Activated T-helper 1 cell treated with anti-CD3 and anti-CD28 coated beads, Interleukin-12 subunit alpha, Interleukin-12 subunit beta, Interleukin-2, Interleukin-4 antibody, amounts not matched to agents 30 ng/mL and 10 ng/mL and 1 ng/mL, durations not matched to agents 14 hours and 24 hours and 36 hours (primary cell): ENCODE measurements around the gene PXDN. TPM values are rescaled to one million over a fixed set of nuclear protein-coding genes. Genes with fewer than 3 reads are reported as not detected.
"Not testable (repeated sequence)": the region's sequence is repeated elsewhere in the genome, so short reads cannot be mapped to it uniquely, and the experiment has no call there.

ENCODE experiments used
- DNase-seq: peaks from one replicate; pipeline ENCODE4 v3.0.0; 2021; ENCODE audit warnings: low spot score
- H3K27ac Mint-ChIP-seq: one replicate; pipeline ENCODE4 v1.8.0; 2021; ENCODE audit warnings: mild to moderate bottlenecking, mixed read lengths
- H3K27me3 Mint-ChIP-seq: one replicate; pipeline ENCODE4 v1.8.0; 2022; ENCODE audit warnings: mild to moderate bottlenecking, moderate library complexity, mixed read lengths; ENCODE audit not compliant: insufficient read depth
- H3K36me3 Mint-ChIP-seq: one replicate; pipeline ENCODE4 v1.8.0; 2021; ENCODE audit warnings: low read depth, mixed read lengths
- H3K4me1 Mint-ChIP-seq: one replicate; pipeline ENCODE4 v1.8.0; 2021; ENCODE audit warnings: low read depth, mixed read lengths
- H3K4me3 Mint-ChIP-seq: one replicate; pipeline ENCODE4 v1.8.0; 2021; ENCODE audit warnings: mild to moderate bottlenecking, moderate library complexity, mixed read lengths
- H3K9me3 Mint-ChIP-seq: one replicate; pipeline ENCODE4 v1.8.0; 2021; ENCODE audit warnings: mixed read lengths
- intact Hi-C: fragments of 100-400 bp; cut with micrococcal nuclease; formaldehyde crosslinking; loops from one replicate; pipeline ENCODE4 v1.15.1; 2024
- total RNA-seq: library from RNA; stranded (reverse); gene quantifications from 2 replicates; pipeline ENCODE4 v1.2.3, GENCODE V29; 2022

The PXDN gene
- total RNA-seq, 1 donor from 2014 or later, result 1.7 TPM

DNA sequence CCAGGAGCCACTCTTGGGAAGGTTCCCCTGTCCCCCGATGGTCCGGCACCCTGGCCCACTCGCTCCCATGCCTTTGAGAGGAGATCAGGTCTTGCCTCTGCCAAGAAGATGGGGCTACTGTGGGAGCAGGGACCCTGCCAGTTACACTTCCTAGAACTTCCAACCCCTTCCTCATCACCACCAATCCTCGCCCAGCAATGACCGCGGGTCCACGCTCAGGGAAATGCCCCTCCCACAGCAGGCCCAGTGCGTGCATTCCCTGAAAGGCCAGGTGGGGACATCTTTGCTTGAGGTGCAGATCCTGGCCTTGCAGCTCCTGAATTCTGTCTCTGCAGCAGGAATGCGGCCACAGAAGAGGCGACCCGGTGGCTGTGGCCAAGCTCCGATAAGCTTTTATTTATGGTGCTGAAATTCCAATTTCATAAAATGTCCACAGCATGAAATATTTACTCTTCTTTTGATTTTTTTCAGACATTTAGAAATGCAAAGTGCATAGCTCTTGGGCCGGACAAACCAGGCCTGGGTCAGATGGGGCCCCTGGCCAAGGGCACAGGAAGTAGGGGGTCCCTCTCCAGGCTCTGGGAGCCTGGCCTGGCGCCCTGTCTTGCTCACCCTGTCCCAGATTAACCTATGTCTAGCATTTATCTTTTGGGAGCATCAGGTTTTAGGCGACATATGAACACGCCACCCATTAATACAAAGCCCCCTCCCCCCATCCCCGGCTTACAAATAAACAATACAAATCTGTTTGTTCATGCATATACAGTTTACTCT is 29.8 kb downstream of the PXDN start:
- H3K4me1 Mint-ChIP-seq, result no peaks in the 10 kb centered on the region
- intact Hi-C loops, result no loop called here
- H3K9me3 Mint-ChIP-seq, result no peaks in the 10 kb centered on the region
- no peak for DNase-seq
- H3K4me3 Mint-ChIP-seq, result no peak overlapping the region
- no peaks in the 10 kb centered on the region for H3K27me3 Mint-ChIP-seq
- H3K27ac Mint-ChIP-seq, result no peak overlapping the region
- no peaks in the 10 kb centered on the region for H3K36me3 Mint-ChIP-seq

DNA sequence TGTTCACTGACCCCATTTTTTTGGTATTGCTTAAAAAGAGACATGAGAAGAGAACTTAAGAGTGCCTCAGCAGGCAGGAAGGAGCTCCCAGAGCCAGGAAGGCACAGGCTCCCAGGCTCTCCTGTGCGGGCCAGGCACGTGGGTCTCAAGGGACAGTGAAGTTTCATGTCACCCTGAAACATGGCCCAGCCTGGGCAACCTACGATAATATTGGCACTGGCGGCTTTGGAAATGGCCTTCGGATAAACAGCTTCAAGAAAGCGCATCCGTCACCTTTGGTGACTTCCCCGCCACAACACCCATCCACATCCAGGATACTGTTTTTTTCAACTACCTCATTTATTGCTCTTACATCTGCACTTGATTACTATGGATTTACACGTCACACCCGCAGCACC is 30.5 kb downstream of the PXDN start:
- H3K27ac Mint-ChIP-seq, result no peak overlapping the region
- H3K36me3 Mint-ChIP-seq, result no peaks in the 10 kb centered on the region
- H3K27me3 Mint-ChIP-seq, result no peaks in the 10 kb centered on the region
- H3K4me1 Mint-ChIP-seq, result no peaks in the 10 kb centered on the region
- no peak overlapping the region for H3K4me3 Mint-ChIP-seq
- intact Hi-C loops, result no loop called here
- H3K9me3 Mint-ChIP-seq, result no peaks in the 10 kb centered on the region
- DNase-seq, result no peak

DNA sequence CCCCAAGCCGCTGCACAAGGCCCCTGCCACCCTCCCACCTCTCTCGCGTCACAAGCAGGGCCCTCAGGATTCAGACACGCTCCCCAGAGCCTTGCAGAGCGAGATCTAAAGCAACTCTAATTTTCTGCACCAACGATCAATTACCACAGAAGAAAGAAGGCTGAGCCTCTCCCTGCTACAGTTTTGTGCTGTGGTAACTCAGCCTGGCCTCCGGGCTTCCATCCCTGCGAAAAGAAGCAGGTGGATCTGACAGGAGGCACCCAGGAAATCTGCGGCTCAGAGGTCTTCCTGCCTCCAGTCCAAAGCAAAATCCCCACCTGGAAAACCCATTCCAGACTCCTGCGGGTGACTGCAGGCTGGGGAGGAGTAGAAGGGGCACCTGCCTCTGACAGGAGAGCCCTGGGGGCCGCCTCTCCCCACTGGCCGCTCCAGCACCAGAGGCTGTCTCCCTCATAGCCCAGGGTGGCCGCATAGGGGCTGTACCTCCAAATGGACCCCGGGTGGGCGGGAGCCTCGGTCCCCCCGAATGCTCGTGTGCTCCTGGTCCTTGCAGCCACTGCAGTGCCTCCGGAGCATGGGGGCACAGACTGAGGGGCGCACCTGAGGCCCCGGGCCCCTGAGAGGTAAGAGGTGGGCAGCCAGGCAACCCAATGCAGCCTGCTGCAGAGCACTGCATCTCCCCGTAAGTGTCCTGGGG is 31.0 kb downstream of the PXDN start:
- intact Hi-C loops, result no loop called here
- DNase-seq, result no peak
- H3K27me3 Mint-ChIP-seq, result no peaks in the 10 kb centered on the region
- H3K36me3 Mint-ChIP-seq, result no peaks in the 10 kb centered on the region
- no peak overlapping the region for H3K27ac Mint-ChIP-seq
- H3K4me1 Mint-ChIP-seq, result no peaks in the 10 kb centered on the region
- no peak overlapping the region for H3K4me3 Mint-ChIP-seq
- H3K9me3 Mint-ChIP-seq, result no peaks in the 10 kb centered on the region

DNA sequence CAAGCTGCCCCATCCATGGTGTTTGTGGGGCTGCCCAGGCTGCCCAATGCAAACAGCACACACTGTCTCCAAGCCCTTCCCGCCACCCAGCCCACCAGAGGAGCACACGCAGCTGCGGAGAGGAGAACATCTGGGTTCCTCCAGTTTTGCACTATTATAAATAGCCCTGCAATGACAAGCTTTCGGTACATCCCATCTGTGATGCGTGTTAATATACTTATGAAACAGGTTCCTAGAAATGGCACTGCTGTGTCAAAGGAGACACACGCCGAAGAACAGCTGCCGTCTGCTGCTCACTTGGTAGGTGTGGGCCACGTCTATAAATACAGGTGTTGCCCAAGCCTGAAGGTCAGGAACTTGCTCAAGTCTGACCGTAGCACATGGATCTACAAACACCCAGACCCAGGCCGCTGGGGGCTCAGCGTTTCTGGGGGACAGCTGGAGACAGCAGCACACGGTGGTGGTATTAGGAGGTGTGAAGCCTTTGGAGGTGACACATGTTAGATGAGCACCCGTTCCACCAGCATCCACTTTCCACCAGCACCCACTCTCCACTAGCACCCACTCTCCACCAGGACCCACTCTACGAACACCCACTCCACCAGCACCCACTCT is 34.3 kb downstream of the PXDN start:
- H3K4me1 Mint-ChIP-seq, result no peaks in the 10 kb centered on the region
- no peaks in the 10 kb centered on the region for H3K27me3 Mint-ChIP-seq
- no peak overlapping the region for H3K4me3 Mint-ChIP-seq

DNA sequence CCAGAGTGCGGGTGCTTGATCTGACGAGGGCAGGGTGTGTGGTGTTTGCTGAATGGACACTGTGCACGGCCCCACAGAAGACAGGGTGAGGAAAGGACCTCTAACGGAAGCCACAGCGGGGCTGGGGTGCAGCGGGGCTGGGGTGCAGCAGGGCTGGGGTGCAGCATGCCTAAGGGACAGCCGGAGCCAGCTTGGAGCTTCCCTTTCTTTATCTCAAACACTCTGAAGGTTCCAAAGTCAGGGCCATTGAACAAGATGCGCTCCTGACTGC is 35.0 kb downstream of the PXDN start:
- Mint-ChIP-seq H3K27me3 (no peaks in the 10 kb centered on the region), H3K36me3 (no peaks in the 10 kb centered on the region), H3K27ac (no peak overlapping the region), H3K4me1 (no peaks in the 10 kb centered on the region), H3K9me3 (no peaks in the 10 kb centered on the region), H3K4me3 (no peak overlapping the region)
- intact Hi-C loops, result no loop called here
- no peak for DNase-seq

More for the DNA sequence above, 34.3 kb downstream of the PXDN start:
- intact Hi-C loops, result no loop called here
- no peak for DNase-seq
- Mint-ChIP-seq H3K9me3 (no peaks in the 10 kb centered on the region), H3K36me3 (no peaks in the 10 kb centered on the region), H3K27ac (no peak overlapping the region)

DNA sequence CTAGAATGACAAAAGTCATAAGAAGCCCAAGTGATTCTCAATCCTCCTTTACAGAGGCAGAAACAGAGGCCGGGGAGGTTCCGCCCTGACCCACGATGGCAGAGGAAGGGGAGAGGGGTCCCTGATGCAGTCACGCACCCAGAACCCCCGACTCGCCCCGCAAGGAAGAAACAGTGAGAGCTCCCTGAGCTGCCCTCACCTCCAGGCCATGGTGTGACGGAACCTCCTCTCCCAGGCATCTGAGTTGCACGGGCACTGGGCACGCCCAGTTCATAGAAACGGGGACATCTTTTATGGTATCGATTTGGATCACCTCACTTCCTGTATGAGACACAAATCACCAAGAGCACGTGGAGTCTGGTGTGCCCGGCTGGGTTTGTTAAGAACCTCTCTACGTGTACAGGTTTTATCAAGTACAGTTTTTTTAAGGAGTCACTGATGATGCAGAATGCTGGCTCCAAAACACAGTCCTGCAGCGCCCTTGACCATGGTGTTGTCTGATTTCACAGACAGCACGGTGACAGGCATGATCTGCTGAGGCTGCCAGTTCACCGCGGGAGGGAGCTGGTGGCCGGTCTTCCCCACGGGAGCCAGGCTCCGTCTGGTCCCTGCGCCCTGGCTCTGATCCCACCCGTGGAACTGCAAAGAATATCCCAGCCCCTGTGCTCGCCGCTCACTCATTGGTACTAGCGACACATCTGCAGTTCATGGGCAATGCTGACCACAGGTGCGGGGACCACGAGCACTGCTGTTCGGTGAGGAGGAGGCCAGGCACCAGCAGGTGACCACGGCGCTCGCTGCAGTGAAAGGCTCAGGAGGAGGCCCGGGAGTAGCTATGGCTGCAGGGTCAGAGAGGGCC is 35.6 kb downstream of the PXDN start:
- H3K4me1 Mint-ChIP-seq, result no peaks in the 10 kb centered on the region
- H3K36me3 Mint-ChIP-seq, result no peaks in the 10 kb centered on the region
- no peaks in the 10 kb centered on the region for H3K27me3 Mint-ChIP-seq
- no peak overlapping the region for H3K4me3 Mint-ChIP-seq
- H3K27ac Mint-ChIP-seq, result no peak overlapping the region
- DNase-seq, result no peak
- intact Hi-C loops, result no loop called here
- H3K9me3 Mint-ChIP-seq, result no peaks in the 10 kb centered on the region

DNA sequence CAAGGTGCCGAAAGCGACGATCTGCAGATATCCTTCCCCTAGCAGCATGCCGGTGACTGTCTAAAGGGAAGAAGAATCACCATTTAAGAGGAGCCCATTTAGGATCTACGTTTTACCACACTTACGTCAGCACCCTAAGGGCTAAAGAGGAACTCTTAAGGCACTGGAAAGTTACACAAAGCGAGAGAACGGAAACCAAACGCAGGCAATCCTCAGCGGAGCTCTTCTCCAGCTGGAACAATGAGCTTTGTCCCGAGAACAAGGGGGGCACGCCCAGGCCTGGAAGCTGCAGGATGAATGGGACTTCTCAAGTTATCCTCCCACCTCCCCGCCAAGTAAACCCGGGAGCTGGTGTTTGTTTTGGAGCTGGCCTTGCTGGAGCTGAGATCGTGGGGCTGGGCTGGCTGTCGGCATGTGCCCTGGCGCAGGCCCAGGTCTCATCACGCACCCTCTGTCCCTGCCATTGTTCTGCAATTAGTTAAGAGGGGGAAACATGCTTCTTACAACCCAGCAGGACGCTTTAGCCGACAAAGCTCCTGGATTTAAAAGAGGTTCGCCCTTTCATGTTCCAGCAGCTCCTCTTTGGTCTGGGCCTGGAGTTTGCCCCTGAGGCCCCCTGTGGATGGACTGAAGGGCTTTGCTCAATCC is 36.4 kb downstream of the PXDN start:
- Mint-ChIP-seq H3K4me3 (no peak overlapping the region), H3K27me3 (no peaks in the 10 kb centered on the region), H3K27ac (no peak overlapping the region), H3K36me3 (no peaks in the 10 kb centered on the region), H3K4me1 (no peaks in the 10 kb centered on the region), H3K9me3 (no peaks in the 10 kb centered on the region)
- no peak for DNase-seq
- intact Hi-C loops, result no loop called here

DNA sequence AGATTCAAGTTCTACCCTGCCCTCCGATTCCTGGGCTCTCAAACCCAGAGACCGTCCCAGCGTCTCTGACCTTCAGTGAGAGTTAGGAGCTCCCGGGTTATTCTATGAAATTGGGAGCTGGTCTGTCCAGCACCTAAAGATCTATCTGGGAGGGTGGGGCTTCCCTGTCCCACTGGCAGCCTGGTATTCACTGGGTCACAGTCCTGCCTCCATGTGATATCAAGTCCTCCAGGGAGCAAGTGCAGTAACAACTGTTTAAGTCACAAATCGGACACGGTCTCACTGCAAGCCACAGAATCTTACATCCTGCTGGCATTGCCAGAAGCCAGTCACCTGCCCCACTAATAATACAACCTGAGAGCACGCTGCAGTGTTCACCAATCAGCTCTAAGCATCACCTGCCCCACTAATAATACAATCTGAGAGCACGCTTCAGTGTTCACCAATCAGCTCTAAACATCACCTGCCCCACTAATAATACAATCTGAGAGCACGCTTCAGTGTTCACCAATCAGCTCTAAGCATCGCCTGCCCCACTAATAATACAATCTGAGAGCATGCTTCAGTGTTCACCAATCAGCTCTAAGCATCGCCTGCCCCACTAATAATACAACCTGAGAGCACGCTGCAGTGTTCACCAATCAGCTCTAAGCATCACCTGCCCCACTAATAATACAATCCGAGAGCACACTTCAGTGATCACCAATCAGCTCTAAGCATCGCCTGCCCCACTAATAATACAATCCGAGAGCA is 38.0 kb downstream of the PXDN start:
- H3K36me3 Mint-ChIP-seq, intact Hi-C loops, DNase-seq, H3K27me3 Mint-ChIP-seq, H3K9me3 Mint-ChIP-seq, H3K27ac Mint-ChIP-seq, H3K4me3 Mint-ChIP-seq, H3K4me1 Mint-ChIP-seq: not testable (repeated sequence)

DNA sequence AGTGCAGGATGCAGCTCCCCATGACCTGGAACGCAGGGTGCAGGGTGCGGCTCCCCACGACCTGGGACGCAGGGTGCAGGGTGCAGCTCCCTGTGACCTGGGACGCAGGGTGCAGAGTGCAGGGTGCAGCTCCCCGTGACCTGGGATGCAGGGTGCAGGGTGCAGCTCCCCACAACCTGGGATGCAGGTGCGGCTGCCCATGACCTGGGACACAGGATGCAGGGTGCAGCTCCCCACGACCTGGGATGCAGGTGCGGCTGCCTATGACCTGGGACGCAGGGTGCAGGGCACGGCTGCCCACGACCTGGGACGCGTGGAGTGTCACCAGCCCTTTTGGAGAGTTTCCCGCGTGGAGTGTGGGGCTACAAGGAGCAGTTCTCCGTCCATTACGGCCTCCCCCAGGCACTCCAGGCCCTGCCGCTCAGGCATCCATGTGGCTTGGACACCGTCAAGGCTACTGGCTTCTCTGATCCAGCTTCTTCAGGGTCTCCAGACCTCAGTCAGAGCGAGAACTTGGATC is 38.7 kb downstream of the PXDN start:
- no peak overlapping the region for H3K4me3 Mint-ChIP-seq
- no peaks in the 10 kb centered on the region for H3K4me1 Mint-ChIP-seq
- DNase-seq, result no peak
- H3K36me3 Mint-ChIP-seq, result no peaks in the 10 kb centered on the region
- H3K27me3 Mint-ChIP-seq, result no peaks in the 10 kb centered on the region
- no peak overlapping the region for H3K27ac Mint-ChIP-seq
- intact Hi-C loops, result no loop called here
- no peaks in the 10 kb centered on the region for H3K9me3 Mint-ChIP-seq

DNA sequence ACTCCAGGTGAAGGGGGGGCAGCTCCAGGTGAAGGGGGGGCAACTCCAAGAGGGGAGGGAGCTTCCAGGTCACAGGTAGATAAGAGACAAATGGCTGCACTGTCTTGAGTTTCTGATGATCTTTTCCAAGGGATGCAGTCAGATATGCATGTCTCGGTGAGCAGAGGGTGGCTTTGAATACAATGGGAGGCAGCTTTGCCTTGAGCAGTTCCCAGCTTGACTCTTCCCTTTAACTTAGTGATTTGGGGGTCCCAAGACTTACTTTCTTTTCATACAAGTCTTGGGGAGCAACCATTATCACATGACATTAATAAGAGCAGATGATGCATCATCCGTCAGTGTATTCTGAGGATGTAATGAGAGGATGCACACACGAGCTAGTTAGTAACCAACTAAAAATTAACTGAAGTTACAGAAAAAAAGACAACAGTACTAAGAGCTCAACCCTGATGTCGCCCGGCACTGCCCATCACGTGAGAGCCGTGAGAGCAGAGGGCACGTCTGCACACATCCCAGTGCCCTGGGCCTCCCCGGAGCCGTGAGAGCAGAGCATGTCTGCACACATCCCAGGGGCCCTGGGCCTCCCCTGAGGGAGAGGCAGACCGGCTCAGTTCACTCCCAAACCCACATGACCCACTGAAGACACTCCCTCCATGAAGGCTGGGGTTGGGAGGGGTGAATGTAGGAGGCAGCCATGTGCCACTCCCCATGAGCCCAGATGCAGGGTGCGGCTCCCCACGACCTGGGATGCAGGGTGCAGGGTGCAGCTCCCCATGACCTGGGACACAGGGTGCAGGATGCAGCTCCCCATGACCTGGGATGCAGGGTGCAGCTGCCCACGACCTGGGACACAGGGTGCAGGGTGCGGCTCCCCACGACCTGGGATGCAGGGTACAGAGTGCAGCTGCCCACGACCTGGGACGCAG is 39.4 kb downstream of the PXDN start:
- Mint-ChIP-seq H3K36me3 (no peaks in the 10 kb centered on the region), H3K27me3 (no peaks in the 10 kb centered on the region), H3K4me1 (no peaks in the 10 kb centered on the region), H3K4me3 (no peak overlapping the region), H3K27ac (no peak overlapping the region), H3K9me3 (no peaks in the 10 kb centered on the region)
- no peak for DNase-seq
- intact Hi-C loops, result no loop called here

DNA sequence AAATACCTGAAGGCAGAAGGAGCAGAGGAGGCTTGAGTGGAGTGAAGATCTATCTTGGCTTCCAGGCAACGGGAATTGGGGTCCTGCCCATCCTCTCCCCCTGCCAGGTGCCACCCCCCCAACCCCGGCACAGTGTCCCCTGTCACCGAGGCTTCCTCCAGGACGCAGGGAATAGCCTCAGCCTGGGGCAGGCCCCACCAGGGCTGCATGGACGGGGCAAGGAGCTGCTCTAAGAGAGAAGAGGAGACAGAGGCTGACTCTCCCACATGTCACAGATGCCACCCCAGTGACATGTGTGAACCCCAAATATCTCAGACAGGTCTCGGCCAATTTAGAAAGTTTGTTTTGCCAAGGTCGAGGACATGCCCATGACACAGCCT is 42.1 kb downstream of the PXDN start:
- H3K27ac Mint-ChIP-seq, result no peak overlapping the region
- H3K36me3 Mint-ChIP-seq, result no peaks in the 10 kb centered on the region
- H3K9me3 Mint-ChIP-seq, result no peaks in the 10 kb centered on the region
- no peak overlapping the region for H3K4me3 Mint-ChIP-seq
- intact Hi-C loops, result no loop called here
- DNase-seq, result no peak
- no peaks in the 10 kb centered on the region for H3K4me1 Mint-ChIP-seq
- no peaks in the 10 kb centered on the region for H3K27me3 Mint-ChIP-seq
